ENCODE data around the gene FAAH. TPM values are rescaled to one million over a fixed set of nuclear protein-coding genes. Genes with fewer than 3 reads are reported as not detected.

Gene FAAH
- total and polyA plus RNA-seq, 4 donors, result 13.9 to 34.8 (median 27.8) TPM

- Histone ChIP-seq H3K27ac (ENCODE audit: low read depth in 1 of 2, low read length in 1 of 2) (no peak overlapping the region), H3K9ac (ENCODE audit: insufficient read depth in 1 of 2, low read length in 2 of 2) (no peak overlapping the region), H3K9me3 (ENCODE audit: control insufficient read depth in 4 of 4, insufficient read depth in 3 of 4, low read length in 3 of 4) (no peaks in the 10 kb centered on the region), H3K36me3 (ENCODE audit: control insufficient read depth in 4 of 4, insufficient read depth in 4 of 4, low read length in 4 of 4) (peaks cover 0 to 10% (median 0%) of the 10 kb centered on the region in 4 donors), H3K4me3 (no peak overlapping the region), H3K27me3 (ENCODE audit: control insufficient read depth in 3 of 3, insufficient read depth in 3 of 3, low read length in 2 of 3) (no peaks in the 10 kb centered on the region), H3K4me1 (ENCODE audit: control insufficient read depth in 5 of 5, insufficient read depth in 5 of 5, low read length in 5 of 5) (peaks cover 0 to 11% (median 5%) of the 10 kb centered on the region in 5 donors)
- DNase-seq, result no peak
- no peak for ATAC-seq (ENCODE audit: insufficient read depth, low FRiP score)
- 94% methylated on average over 7 of the region's 7 CpGs for WGBS, 2 donors
- no peak for TF ChIP-seq CTCF (IDR thresholded peaks at IDR 0.05; ENCODE audit: control extremely low read depth, extremely low read depth)
Observed at GRCh38 chr1:46404482-46405196, 10.5 kb downstream of the FAAH start.

GRCh38 chr1:46405197-46405555, 11.1 kb downstream of the FAAH start:
- Histone ChIP-seq H3K36me3 (ENCODE audit: control insufficient read depth in 4 of 4, insufficient read depth in 4 of 4, low read length in 4 of 4) (peaks cover 0 to 10% (median 0%) of the 10 kb centered on the region in 4 donors), H3K27me3 (ENCODE audit: control insufficient read depth in 3 of 3, insufficient read depth in 3 of 3, low read length in 2 of 3) (no peaks in the 10 kb centered on the region), H3K4me1 (ENCODE audit: control insufficient read depth in 5 of 5, insufficient read depth in 5 of 5, low read length in 5 of 5) (peaks cover 0 to 11% (median 5%) of the 10 kb centered on the region in 5 donors), H3K27ac (ENCODE audit: low read depth in 1 of 2, low read length in 1 of 2) (no peak overlapping the region), H3K4me3 (no peak overlapping the region), H3K9ac (ENCODE audit: insufficient read depth in 1 of 2, low read length in 2 of 2) (no peak overlapping the region), H3K9me3 (ENCODE audit: control insufficient read depth in 4 of 4, insufficient read depth in 3 of 4, low read length in 3 of 4) (no peaks in the 10 kb centered on the region)
- no peak for TF ChIP-seq CTCF (IDR thresholded peaks at IDR 0.05; ENCODE audit: control extremely low read depth, extremely low read depth)
- no peak for ATAC-seq (ENCODE audit: insufficient read depth, low FRiP score)
- DNase-seq, result no peak
- 94% methylated on average over 12 of the region's 12 CpGs for WGBS, 2 donors

GRCh38 chr1:46405724-46406123, 11.6 kb downstream of the FAAH start:
- no peaks in the 10 kb centered on the region for H3K9me3 ChIP-seq (ENCODE audit: control insufficient read depth in 4 of 4, insufficient read depth in 3 of 4, low read length in 3 of 4)
- 88 to 91% methylated on average over 17 of the region's 17 CpGs for WGBS, 2 donors
- ATAC-seq (ENCODE audit: insufficient read depth, low FRiP score), result no peak
- no peaks in the 10 kb centered on the region for H3K27me3 ChIP-seq (ENCODE audit: control insufficient read depth in 3 of 3, insufficient read depth in 3 of 3, low read length in 2 of 3)
- H3K36me3 ChIP-seq (ENCODE audit: control insufficient read depth in 4 of 4, insufficient read depth in 4 of 4, low read length in 4 of 4), result peaks cover 0 to 11% (median 0%) of the 10 kb centered on the region in 4 donors
- no peak for TF ChIP-seq CTCF (IDR thresholded peaks at IDR 0.05; ENCODE audit: control extremely low read depth, extremely low read depth)
- H3K4me1 ChIP-seq (ENCODE audit: control insufficient read depth in 5 of 5, insufficient read depth in 5 of 5, low read length in 5 of 5), result peaks cover 0 to 11% (median 5%) of the 10 kb centered on the region in 5 donors
- H3K27ac ChIP-seq (ENCODE audit: low read depth in 1 of 2, low read length in 1 of 2), result no peak overlapping the region
- H3K9ac ChIP-seq (ENCODE audit: insufficient read depth in 1 of 2, low read length in 2 of 2), result no peak overlapping the region
- H3K4me3 ChIP-seq, result no peak overlapping the region
- DNase-seq, result no peak

All from lung (tissue), 12 donors.